Measurements from ENCODE around the gene CAV2.
"Not testable (repeated sequence)": the region's sequence is repeated elsewhere in the genome, so short reads cannot be mapped to it uniquely, and the experiment has no call there.

Gene CAV2

DNA sequence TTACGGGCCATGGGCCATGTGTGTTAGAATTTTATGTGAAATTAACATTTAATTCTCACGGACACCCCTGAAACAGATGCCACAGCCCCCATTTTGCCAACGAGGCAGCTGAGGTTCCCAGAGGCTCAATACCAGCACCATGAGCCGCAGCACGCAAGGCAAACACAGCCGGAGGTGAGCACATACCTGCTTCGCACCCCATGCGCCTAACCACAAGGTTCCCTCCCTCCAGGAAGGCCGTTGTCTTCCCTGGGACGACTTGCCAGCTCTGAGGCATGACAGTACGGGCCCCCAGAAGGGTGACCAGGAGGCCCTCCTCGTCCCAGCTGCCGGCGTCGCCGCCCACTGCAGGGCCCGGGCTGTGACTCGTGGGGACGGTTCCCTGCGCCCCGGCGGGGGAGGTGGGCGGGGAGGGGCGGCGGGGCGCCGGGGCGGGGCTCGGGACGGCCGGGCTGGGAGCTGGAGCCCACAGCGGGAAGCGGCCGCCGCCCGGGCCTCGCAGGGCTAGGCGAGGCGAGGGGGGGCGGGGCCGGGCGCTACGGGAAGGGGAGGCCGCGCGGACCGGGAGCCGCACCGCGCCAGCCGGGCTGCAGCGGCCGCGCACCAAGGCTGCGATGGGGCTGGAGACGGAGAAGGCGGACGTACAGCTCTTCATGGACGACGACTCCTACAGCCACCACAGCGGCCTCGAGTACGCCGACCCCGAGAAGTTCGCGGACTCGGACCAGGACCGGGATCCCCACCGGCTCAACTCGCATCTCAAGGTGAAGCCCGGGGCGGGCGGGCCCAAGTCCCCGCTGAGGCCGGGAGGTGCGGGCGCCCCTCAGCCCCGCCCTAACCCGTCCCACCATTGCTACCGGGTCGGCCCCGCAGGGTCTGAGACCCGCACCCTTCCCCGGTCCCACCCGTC is at the start of gene CAV2:
TSS of gene CAV2 (plus strand) at position 571 of the 910 bp plus-strand sequence. CDS start at position 615, 44 bp downstream.
- no peak for DNase-seq

GRCh38 chr7:116449950-116450349 is 49.6 kb upstream of the CAV2 start:
- DNase-seq: no peak

DNA sequence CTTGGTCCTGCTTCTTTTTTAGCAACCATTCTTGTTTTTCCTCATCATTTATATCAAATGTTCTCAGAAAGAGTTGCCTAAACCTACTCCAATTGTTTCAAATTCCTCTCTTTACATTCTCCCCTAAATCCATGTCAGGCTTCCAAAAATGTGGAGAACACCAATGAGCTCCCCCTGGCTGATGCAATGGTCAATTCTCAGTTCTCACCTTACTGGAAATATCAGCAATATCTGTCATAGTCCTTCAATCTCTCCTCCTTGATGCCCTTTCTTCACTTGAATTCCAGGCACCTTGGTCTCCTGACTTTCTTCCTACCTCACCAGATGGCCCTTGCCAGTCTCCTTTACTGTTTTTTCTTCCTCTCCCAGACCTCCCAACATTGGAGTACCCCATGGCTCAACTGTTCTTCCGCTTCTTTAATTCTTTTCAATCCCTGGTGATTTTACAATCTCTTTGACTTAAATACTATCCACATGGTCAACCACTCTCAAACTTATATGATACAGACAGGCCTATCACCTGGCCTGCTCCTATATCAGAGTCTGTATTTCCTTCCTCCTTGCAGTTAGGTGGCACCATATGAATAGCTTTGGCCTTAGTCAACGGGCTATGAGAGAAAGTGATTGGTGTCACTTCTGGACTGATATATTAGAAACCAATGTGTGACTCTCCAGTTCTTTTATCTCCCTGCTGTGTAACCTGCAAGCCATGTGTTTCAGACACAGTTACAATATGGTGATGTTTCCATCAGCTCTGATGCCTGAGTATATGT is 47.4 kb upstream of the CAV2 start:
- DNase-seq: no peak

GRCh38 chr7:116454377-116454776 is 45.2 kb upstream of the CAV2 start:
- no peak for DNase-seq

DNA sequence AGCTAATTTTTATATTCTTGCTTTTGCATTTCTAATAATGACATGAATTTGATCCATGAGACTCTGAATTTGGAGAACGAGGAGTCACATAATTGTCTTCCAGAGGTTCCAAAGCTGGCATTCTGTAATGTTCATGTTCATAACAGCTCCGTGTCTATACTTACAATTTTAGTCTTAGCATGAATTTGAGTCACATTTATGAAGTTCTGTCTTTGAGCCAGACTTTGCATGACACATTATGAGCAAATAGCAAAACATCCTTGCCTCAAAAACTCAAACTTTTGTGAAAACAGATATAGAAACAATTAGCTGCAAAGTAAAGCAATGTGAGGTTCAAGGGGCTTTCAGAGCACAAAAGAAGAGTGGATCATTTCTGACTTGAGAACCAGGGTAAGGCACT is 44.5 kb upstream of the CAV2 start:
- no peak for DNase-seq

DNA sequence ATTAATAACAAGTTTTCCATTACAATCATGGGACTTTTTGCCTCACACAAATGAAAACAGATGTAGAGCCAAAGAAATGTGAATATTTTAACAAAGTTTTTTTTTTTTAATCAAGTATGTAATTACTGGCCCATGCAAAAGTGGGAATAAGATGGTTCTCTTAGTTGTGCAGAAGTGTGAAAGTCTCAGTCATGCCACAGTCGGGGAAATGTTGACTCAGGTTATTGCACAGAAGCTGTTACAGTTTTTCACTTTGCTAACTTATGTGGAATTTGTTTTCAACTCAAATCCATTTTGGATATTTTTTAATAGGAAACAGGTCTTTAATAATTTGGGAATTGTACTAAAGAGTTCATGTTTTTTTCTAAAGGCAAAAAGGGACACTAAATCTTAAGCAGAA is 44.0 kb upstream of the CAV2 start:
- DNase-seq: no peak

- DNase-seq: no peak
Observed at GRCh38 chr7:116461500-116461899, 38.0 kb upstream of the CAV2 start.

DNA sequence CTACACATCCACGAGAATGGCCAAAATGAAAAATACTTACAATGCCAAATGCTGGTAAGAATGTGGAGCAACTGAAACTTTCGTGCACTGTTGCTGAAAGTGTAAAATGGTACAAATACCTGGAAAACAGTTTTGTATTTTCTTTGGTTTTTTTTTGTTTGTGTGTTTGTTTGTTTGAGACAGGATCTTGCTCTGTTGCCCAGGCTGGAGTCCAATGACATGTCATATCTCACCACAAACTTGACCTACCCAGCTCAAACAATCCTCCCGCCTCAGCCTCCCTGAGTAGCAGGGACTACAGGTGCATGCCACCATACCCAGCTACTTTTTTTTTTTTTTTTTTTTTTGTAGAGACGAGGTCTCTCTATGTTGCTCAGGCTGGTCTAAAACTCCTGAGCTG is 35.6 kb upstream of the CAV2 start:
- no peak for DNase-seq

GRCh38 chr7:116464375-116464774 is 35.2 kb upstream of the CAV2 start:
- no peak for DNase-seq

DNA sequence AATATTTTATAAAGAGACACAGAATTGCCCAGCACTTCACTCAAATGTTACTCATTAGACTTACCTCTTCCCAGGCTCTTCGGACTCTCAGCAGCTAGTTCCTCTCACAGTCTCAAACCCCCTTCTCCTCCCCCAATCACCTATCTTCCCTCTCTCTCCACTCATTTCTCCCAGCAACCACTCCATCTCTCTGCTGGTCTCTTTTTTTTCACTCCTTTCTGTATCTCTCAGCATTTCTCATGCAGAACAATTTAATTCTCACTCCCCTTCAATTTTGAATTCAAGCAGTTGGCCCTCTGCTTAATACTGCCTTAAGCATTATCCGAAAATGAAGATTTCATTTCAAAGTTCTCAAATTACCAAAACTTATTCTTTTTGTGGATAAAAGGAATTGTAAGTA is 34.4 kb upstream of the CAV2 start:
- DNase-seq: no peak

- no peak for DNase-seq
Observed at GRCh38 chr7:116468534-116468933, 31.0 kb upstream of the CAV2 start.

GRCh38 chr7:116477625-116478024 is 21.9 kb upstream of the CAV2 start:
- DNase-seq: no peak

- no peak for DNase-seq
Observed at GRCh38 chr7:116478834-116479233, 20.7 kb upstream of the CAV2 start.

- no peak for DNase-seq
Observed at GRCh38 chr7:116483271-116483942, 16.1 kb upstream of the CAV2 start.

DNA sequence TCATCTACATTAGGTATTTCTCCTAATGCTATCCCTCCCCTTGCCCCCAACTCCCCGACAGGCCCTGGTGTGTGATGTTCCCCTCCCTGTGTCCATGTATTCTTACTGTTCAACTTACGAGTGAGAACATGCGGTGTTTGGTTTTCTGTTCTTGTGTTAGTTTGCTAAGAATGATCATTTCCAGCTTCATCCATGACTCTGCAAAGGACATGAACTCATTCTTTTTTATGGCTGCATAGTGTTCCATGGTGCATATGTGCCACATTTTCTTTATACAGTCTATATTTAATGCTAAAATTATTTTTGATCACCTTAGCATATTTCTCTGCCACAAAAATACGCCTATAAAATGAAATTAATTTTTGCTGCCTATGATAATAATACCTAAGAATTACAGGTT is 15.1 kb upstream of the CAV2 start:
- DNase-seq: not testable (repeated sequence)

GRCh38 chr7:116487907-116488521 is 11.5 kb upstream of the CAV2 start:
- DNase-seq: no peak

- no peak for DNase-seq
Observed at GRCh38 chr7:116490351-116490750, 9.2 kb upstream of the CAV2 start.

DNA sequence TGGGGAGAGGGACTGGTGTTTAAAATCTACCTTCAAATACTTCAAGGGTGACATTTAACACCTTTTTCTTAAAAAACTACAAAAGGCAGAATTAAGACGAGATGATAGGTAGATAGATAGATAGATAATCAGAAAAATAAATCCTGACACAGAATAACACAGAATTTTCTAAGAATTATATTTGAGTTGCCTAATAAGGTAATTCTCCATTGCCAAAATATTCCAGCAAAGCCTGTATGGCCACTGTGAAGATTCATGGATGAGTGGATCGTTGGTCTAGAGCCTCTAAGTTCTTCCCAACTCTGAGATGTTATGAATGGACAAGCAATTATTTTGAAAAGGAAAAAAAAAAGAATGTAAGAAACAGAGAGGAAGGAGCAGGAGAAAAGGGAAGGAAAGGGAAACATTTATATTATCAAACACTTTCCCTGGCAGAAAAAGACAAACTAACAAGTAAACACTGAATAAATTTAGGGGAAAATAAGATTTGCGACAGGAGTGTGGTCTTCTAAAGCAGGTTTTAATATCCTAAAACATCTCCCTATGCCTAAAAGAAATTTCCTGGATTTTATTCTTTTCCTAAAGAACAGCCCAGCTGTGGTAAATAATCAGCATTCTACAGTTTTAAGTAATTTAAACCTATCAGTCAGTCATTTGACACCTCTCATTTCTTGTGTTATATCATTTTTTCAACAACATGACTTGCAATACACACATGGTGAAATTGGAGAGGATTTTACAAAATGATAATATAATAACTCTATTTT is 7.5 kb upstream of the CAV2 start:
- no peak for DNase-seq

GRCh38 chr7:116492654-116493109 is 6.9 kb upstream of the CAV2 start:
- no peak for DNase-seq

DNA sequence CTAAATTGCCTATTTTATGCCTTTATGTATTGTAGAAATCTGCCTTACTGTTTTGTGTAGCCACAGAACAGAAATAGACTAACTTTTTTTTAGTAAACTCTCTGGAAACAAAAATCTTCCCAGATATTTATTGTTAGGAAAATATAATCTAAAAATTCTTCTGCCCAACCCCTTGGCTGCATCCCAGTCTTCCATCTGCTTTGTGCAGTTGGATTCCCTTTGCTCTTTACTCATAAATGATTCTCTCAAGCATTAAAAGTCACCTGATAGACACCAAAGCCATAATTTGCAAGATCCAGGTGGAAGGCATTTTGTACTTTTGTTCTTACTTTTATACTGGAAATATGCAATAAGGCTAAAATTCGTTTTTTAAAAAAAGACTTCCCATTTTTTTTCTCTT is 6.1 kb upstream of the CAV2 start:
- no peak for DNase-seq

- no peak for DNase-seq
Observed at GRCh38 chr7:116494472-116494871, 5.1 kb upstream of the CAV2 start.

- no peak for DNase-seq
Observed at GRCh38 chr7:116495736-116496135, 3.8 kb upstream of the CAV2 start.
